H1 (cell line): ENCODE data around the gene BAK1. TPM values are rescaled to one million over a fixed set of nuclear protein-coding genes. Genes with fewer than 3 reads are reported as not detected.

Experiments used
- CTCF ChIA-PET: fragments of 300-600 bp; sonication (Branson Sonifier 250); formaldehyde crosslinking; loops from one replicate; lab custom pipeline; 2021; ENCODE audit not compliant: partially characterized antibody; lab: Charles Lee
- POLR2A ChIA-PET: fragments of 300-600 bp; sonication (Branson Sonifier 250); formaldehyde crosslinking; loops from one replicate; lab custom pipeline; 2021; ENCODE audit warnings: inconsistent platforms; ENCODE audit not compliant: partially characterized antibody; lab: Charles Lee
- DNase-seq, 2 experiments: peaks; one replicate each; pipeline versions ENCODE4 v3.0.0 to v3.0.0-alpha.2; 2010 to 2022; ENCODE audit warnings: low spot score in 2 of 2, low read depth in 1 of 2, mixed read lengths in 1 of 2
- FAIRE-seq: peaks from 2 replicates; lab custom pipeline; 2011; peaks lifted over from hg19 to GRCh38; lab: Jason Lieb, UNC
- H2AFZ ChIP-seq: 2 replicates; pipeline ENCODE4 v1.8.1; 2012; ENCODE audit warnings: low read length, inconsistent platforms
- H2AK5ac ChIP-seq: 2 replicates; pipeline ENCODE4 v1.6.1; 2013; ENCODE audit warnings: low read depth, low read length
- H2BK120ac ChIP-seq: replicated peaks from 2 replicates; pipeline ENCODE3; 2013; ENCODE audit warnings: low read depth, low read length, inconsistent platforms
- H2BK12ac ChIP-seq: 2 replicates; pipeline ENCODE4 v1.6.1; 2013; ENCODE audit warnings: low read depth, low read length
- H2BK15ac ChIP-seq: 2 replicates; pipeline ENCODE4 v1.6.1; 2013; ENCODE audit warnings: low read length
- H2BK20ac ChIP-seq: 2 replicates; pipeline ENCODE4 v1.6.1; 2013; ENCODE audit warnings: low read length
- H2BK5ac ChIP-seq: 2 replicates; pipeline ENCODE4 v1.6.1; 2013; ENCODE audit warnings: low read depth, low read length
- H3K14ac ChIP-seq: 2 replicates; pipeline ENCODE4 v1.6.1; 2013; ENCODE audit warnings: inconsistent platforms; ENCODE audit not compliant: insufficient read length
- H3K18ac ChIP-seq: 2 replicates; pipeline ENCODE4 v1.6.1; 2013; ENCODE audit warnings: low read length; ENCODE audit errors: extremely low read depth
- H3K23ac ChIP-seq: 2 replicates; pipeline ENCODE4 v1.6.1; 2013; ENCODE audit warnings: inconsistent platforms; ENCODE audit not compliant: insufficient read length
- H3K23me2 ChIP-seq: 2 replicates; pipeline ENCODE4 v1.6.1; 2013; ENCODE audit warnings: low read depth, low read length
- H3K27ac ChIP-seq: 2 replicates; pipeline ENCODE4 v1.6.1; 2011; ENCODE audit warnings: low read depth, low read length, inconsistent platforms
- H3K27me3 ChIP-seq, 4 experiments: replicated peaks in 1 of 4; 1 replicate in 1 of 4; 2 replicates in 3 of 4; pipeline versions ENCODE4 v1.6.1 to v1.8.1; 2011 to 2013; ENCODE audit warnings: low read length in 3 of 4, mild to moderate bottlenecking in 3 of 4, inconsistent platforms in 2 of 4, mixed read lengths in 2 of 4, moderate library complexity in 1 of 4; ENCODE audit not compliant: control insufficient read depth in 3 of 4, insufficient read depth in 3 of 4; ENCODE audit errors: extremely low read depth in 1 of 4
- H3K36me3 ChIP-seq, 4 experiments: 2 replicates each; pipeline versions ENCODE4 v1.6.1 to v1.8.1; 2011 to 2013; ENCODE audit warnings: mild to moderate bottlenecking in 4 of 4, low read length in 3 of 4, moderate library complexity in 2 of 4, control low read depth in 1 of 4, inconsistent platforms in 1 of 4; ENCODE audit not compliant: insufficient read depth in 4 of 4, control insufficient read depth in 2 of 4
- H3K4ac ChIP-seq: replicated peaks from 2 replicates; pipeline ENCODE3; 2013; ENCODE audit warnings: low read length, low read depth, mixed read lengths, inconsistent platforms; ENCODE audit not compliant: insufficient read length
- H3K4me1 ChIP-seq, 4 experiments: replicated peaks in 1 of 4; 1 replicate in 1 of 4; 2 replicates in 3 of 4; pipeline versions ENCODE4 v1.6.1 to v1.8.1; 2011 to 2013; ENCODE audit warnings: low read length in 3 of 4, inconsistent platforms in 2 of 4, mixed read lengths in 1 of 4; ENCODE audit not compliant: insufficient read depth in 4 of 4, control insufficient read depth in 3 of 4
- H3K4me2 ChIP-seq, 2 experiments: 2 replicates each; pipeline versions ENCODE4 v1.6.1 to v1.8.1; 2011 to 2013; ENCODE audit warnings: low read depth in 2 of 2, low read length in 2 of 2, control low read depth in 1 of 2, inconsistent platforms in 1 of 2, mild to moderate bottlenecking in 1 of 2; ENCODE audit not compliant: insufficient read depth in 1 of 2
- H3K4me3 ChIP-seq, 4 experiments: fragments of 200-600, 300-600 bp in 1 of 4; sonication (generic), shearing (Covaris generic), sonication (Bioruptor Twin) in 1 of 4; 2 replicates each; pipeline versions ENCODE4 v1.5.1 to v1.8.1; 2011 to 2016; ENCODE audit warnings: low read length in 4 of 4, low read depth in 3 of 4, control low read depth in 2 of 4, inconsistent platforms in 2 of 4, mild to moderate bottlenecking in 2 of 4, mixed read lengths in 1 of 4, moderate library complexity in 1 of 4; ENCODE audit not compliant: insufficient read depth in 2 of 4; ENCODE audit errors: extremely low read depth in 1 of 4
- H3K56ac ChIP-seq: replicated peaks from 2 replicates; pipeline ENCODE3; 2013; ENCODE audit warnings: low read depth, mild to moderate bottlenecking, mixed read lengths, low read length, inconsistent platforms; ENCODE audit not compliant: insufficient read length
- H3K79me1 ChIP-seq: 2 replicates; pipeline ENCODE4 v1.6.1; 2013; ENCODE audit warnings: low read depth, low read length, control low read depth
- H3K79me2 ChIP-seq, 2 experiments: 2 replicates each; pipeline versions ENCODE4 v1.6.1 to v1.8.1; 2012 to 2013; ENCODE audit warnings: low read length in 2 of 2, mild to moderate bottlenecking in 2 of 2, inconsistent platforms in 1 of 2; ENCODE audit not compliant: insufficient read depth in 2 of 2, control insufficient read depth in 1 of 2
- H3K9ac ChIP-seq, 4 experiments: replicated peaks in 1 of 4; 1 replicate in 1 of 4; 2 replicates in 3 of 4; pipeline versions ENCODE4 v1.6.1 to v1.8.1; 2011 to 2013; ENCODE audit warnings: low read depth in 3 of 4, low read length in 3 of 4, control low read depth in 2 of 4, mild to moderate bottlenecking in 2 of 4, moderate library complexity in 2 of 4, inconsistent platforms in 1 of 4; ENCODE audit errors: extremely low read depth in 1 of 4
- H3K9me3 ChIP-seq, 2 experiments: 2 replicates each; pipeline versions ENCODE4 v1.6.1 to v1.8.1; 2012 to 2013; ENCODE audit warnings: mild to moderate bottlenecking in 2 of 2, moderate library complexity in 2 of 2, control low read depth in 1 of 2, inconsistent platforms in 1 of 2, low read depth in 1 of 2, low read length in 1 of 2, mixed read lengths in 1 of 2; ENCODE audit not compliant: insufficient read depth in 2 of 2
- H4K20me1 ChIP-seq, 2 experiments: replicated peaks in 1 of 2; 2 replicates each; pipeline versions ENCODE3 to v1.8.1; 2011 to 2013; ENCODE audit warnings: inconsistent platforms in 2 of 2, low read length in 2 of 2, mild to moderate bottlenecking in 1 of 2; ENCODE audit not compliant: insufficient read depth in 2 of 2, control insufficient read depth in 1 of 2
- H4K5ac ChIP-seq: 2 replicates; pipeline ENCODE4 v1.6.1; 2013; ENCODE audit warnings: low read length, low read depth, mixed read lengths, inconsistent platforms; ENCODE audit not compliant: insufficient read length
- H4K8ac ChIP-seq: 2 replicates; pipeline ENCODE4 v1.8.0; 2013; ENCODE audit warnings: mild to moderate bottlenecking, moderate library complexity, low read length, inconsistent platforms; ENCODE audit not compliant: insufficient read depth; ENCODE audit errors: extremely low read depth
- H4K91ac ChIP-seq: replicated peaks from 2 replicates; pipeline ENCODE3; 2013; ENCODE audit warnings: low read length, mixed read lengths, inconsistent platforms; ENCODE audit not compliant: insufficient read length
- KDM1A ChIP-seq: fragments of 200-600, 300-600 bp; sonication (generic); IDR thresholded peaks from 2 replicates; pipeline ENCODE4 v1.7.1; 2016; ENCODE audit warnings: mild to moderate bottlenecking, low read length, borderline replicate concordance
- WGBS, 2 experiments: shearing (Covaris generic) in 1 of 2; methylation state at CpG; one replicate each; pipeline versions ENCODE4 v1.1.6 to v1.1.7; 2013 to 2015; ENCODE audit warnings: low lambda C conversion rate in 2 of 2, mixed read lengths in 2 of 2, inconsistent platforms in 1 of 2, low coverage in 1 of 2, missing lambda C conversion rate in 1 of 2; ENCODE audit not compliant: insufficient replicate concordance in 2 of 2, insufficient coverage in 1 of 2, insufficient read length in 1 of 2; ENCODE audit errors: extremely low coverage in 1 of 2, missing lambda C conversion rate in 1 of 2; 5-methylcytosine and 5-hydroxymethylcytosine counted together
- polyA plus RNA-seq, 7 experiments: library from polyadenylated mRNA; depleted of rRNA in 3 of 7; stranded (reverse) in 5 of 7; unstranded in 2 of 7; fragments of >200 nt in 5 of 7; fragments of 200-250 nt in 2 of 7; gene quantifications; 1 replicate in 5 of 7; 2 replicates in 1 of 7; 4 replicates in 1 of 7; pipeline versions ENCODE4 v1.2.1 to v1.2.3, GENCODE V29; 2011 to 2013; ENCODE audit warnings: missing spikeins in 2 of 7, mixed read lengths in 2 of 7
- total RNA-seq: library from RNA; stranded (reverse); fragmentation: NEBNext Ultra II Directional; extraction: Animal tissue kit (Norgen Biotek cat#: 25700); gene quantifications from 2 replicates; pipeline ENCODE4 v1.2.1, GENCODE V29; 2021
- TF ChIP-seq, protein P1 (sequence below): IDR thresholded peaks from 2 replicates; pipeline ENCODE4 v1.6.1; 2012; ENCODE audit warnings: inconsistent platforms

The BAK1 gene
- total and polyA plus RNA-seq, 2 of the 8 experiments (the other 6 are each of a cell fraction or from before 2014, with no cell fraction given), result 43.3 to 43.4 TPM

DNA sequence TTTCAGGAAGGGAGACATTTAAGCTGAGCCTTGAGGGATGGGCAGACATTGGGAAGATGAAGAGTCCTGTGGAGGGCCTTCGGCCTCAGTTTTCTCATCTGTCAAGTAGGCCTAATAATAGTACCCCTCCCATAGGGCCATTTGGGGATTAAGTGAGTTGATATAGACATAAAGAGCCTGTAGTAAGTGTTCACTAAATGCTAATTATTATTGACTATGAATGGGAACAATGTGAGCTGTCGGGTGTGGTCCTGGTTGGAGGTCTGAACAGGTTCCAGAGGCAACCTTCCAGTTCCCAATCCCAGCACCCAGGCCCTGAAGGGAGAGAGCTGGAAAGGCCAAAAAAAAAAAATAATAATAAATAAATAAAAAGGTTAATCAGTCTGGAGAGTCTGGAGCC lies 26.6 kb upstream of the BAK1 start:
- H2BK20ac ChIP-seq, result peak overlapping the region; percentile 86; the same call in 1 of the 2 replicates
- POLR2A ChIA-PET, result interaction anchor here (1.7 to 3.6 kb wide), 3 partner anchors 10 to 27 kb away, joined by 5 to 19 read pairs (median 6); partner anchors contain the start of gene ITPR3
- FAIRE-seq, result no peak

More for the DNA sequence above, 26.6 kb upstream of the BAK1 start:
- no peak overlapping the region for H3K4me2 ChIP-seq
- H3K23me2 ChIP-seq, result no peaks in the 10 kb centered on the region
- no peak overlapping the region for H3K56ac ChIP-seq
- no peaks in the 10 kb centered on the region for H3K27me3 ChIP-seq
- no peak overlapping the region for H2BK120ac ChIP-seq
- no peak overlapping the region for H2AFZ ChIP-seq
- H2AK5ac ChIP-seq, result no peak overlapping the region
- CTCF ChIA-PET, result interaction anchor here (0.8 to 5.5 kb wide), 16 partner anchors 11 to 447 kb away, joined by 3 to 57 read pairs (median 8); partner anchors contain the start of genes ITPR3 and UQCC2
- no peak overlapping the region for H3K23ac ChIP-seq
- H4K91ac ChIP-seq, result no peak overlapping the region
- H4K5ac ChIP-seq, result no peak overlapping the region
- no peaks in the 10 kb centered on the region for H3K79me2 ChIP-seq
- 87% methylated on average over 2 of the region's 2 CpGs; no CpG with 5 or more reads in 1 of the 2 experiments for WGBS, 2 experiments
- no peak overlapping the region for H3K27ac ChIP-seq
- no peaks in the 10 kb centered on the region for H3K36me3 ChIP-seq
- no peak overlapping the region for H3K9ac ChIP-seq
- no peak overlapping the region for H2BK15ac ChIP-seq
- H3K4ac ChIP-seq, result no peak overlapping the region
- no peak overlapping the region for H3K14ac ChIP-seq
- peak; percentile 78; the same call in 1 of the 2 replicates for TF ChIP-seq KDM1A
- TF ChIP-seq, protein P1, sequence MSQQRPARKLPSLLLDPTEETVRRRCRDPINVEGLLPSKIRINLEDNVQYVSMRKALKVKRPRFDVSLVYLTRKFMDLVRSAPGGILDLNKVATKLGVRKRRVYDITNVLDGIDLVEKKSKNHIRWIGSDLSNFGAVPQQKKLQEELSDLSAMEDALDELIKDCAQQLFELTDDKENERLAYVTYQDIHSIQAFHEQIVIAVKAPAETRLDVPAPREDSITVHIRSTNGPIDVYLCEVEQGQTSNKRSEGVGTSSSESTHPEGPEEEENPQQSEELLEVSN, result no peak
- H3K79me1 ChIP-seq, result no peaks in the 10 kb centered on the region
- peaks cover 6 to 42% (median 26%) of the 10 kb centered on the region in 4 experiments for H3K4me1 ChIP-seq
- H3K18ac ChIP-seq, result no peak overlapping the region; the same call in 1 of the 2 replicates
- DNase-seq, result no peak
- H3K4me3 ChIP-seq, result no peak overlapping the region
- no peaks in the 10 kb centered on the region for H4K20me1 ChIP-seq
- peak overlapping the region; percentile 44; the same call in 1 of the 2 replicates for H2BK5ac ChIP-seq
- H4K8ac ChIP-seq, result no peak overlapping the region
- H2BK12ac ChIP-seq, result no peak overlapping the region
- peaks cover 3 to 5% of the 10 kb centered on the region in 2 experiments; a peak in 1 of 4 replicates for H3K9me3 ChIP-seq
